Right lobe of liver (tissue), 6 donors: Measurements from ENCODE around the gene CSNK2A3. TPM values are rescaled to one million over a fixed set of nuclear protein-coding genes. Genes with fewer than 3 reads are reported as not detected.

Source experiments
- ATAC-seq, 4 donors: fragments of 200-7000 bp; cut with Tn5 transposase; one replicate each; pipeline ENCODE4 v1.9.1; 2020; ENCODE audit warnings: mild to moderate bottlenecking in 4 of 4, moderate library complexity in 4 of 4
- DNase-seq, 3 donors: peaks; one replicate each; pipeline ENCODE4 v3.0.0-alpha.2; 2020
- H3K27ac ChIP-seq, 3 donors: fragments of 200-600 bp; one replicate each; pipeline ENCODE4 v1.8.0; 2022
- H3K27me3 ChIP-seq, 2 donors: fragments of 200-600 bp; one replicate each; pipeline ENCODE4 v1.8.0; 2022
- H3K36me3 ChIP-seq, 4 donors: fragments of 200-600 bp; sonication (generic) in 1 of 4; one replicate each; pipeline versions ENCODE4 v1.5.1 to v1.8.0; 2017 to 2022; ENCODE audit warnings: control low read depth in 1 of 4
- H3K4me1 ChIP-seq, 4 donors: fragments of 200-600 bp; sonication (generic) in 1 of 4; one replicate each; pipeline versions ENCODE4 v1.5.1 to v1.8.0; 2017 to 2022; ENCODE audit warnings: control low read depth in 1 of 4
- H3K4me3 ChIP-seq, 3 donors: fragments of 200-600 bp; one replicate each; pipeline ENCODE4 v1.8.0; 2022
- H3K9me3 ChIP-seq, 4 donors: fragments of 200-600 bp; sonication (generic) in 1 of 4; one replicate each; pipeline versions ENCODE4 v1.5.1 to v1.8.0; 2017 to 2022; ENCODE audit warnings: control low read depth in 1 of 4
- POLR2A ChIP-seq: fragments of 450-650 bp; IDR thresholded peaks from one replicate; pipeline ENCODE4 v1.6.1; 2017; ENCODE audit warnings: antibody characterized with exemption, mild to moderate bottlenecking
- WGBS: methylation state at CpG from one replicate; pipeline ENCODE4 v1.1.6; 2018; ENCODE audit warnings: low coverage, low lambda C conversion rate; ENCODE audit not compliant: insufficient coverage; ENCODE audit errors: missing lambda C conversion rate; 5-methylcytosine and 5-hydroxymethylcytosine counted together
- intact Hi-C, 2 donors: fragments of 100-400 bp; cut with DNase I; formaldehyde crosslinking; loops; one replicate each; pipeline versions ENCODE4 v1.11.2 to v1.14.1; 2022
- total RNA-seq, 6 experiments: library from RNA; depleted of rRNA in 2 of 6; stranded (reverse); fragments of >200 nt in 2 of 6; fragmentation: NEBNext Ultra II Directional in 3 of 6; extraction: Animal tissue kit (Norgen Biotek cat#: 25700) in 3 of 6; gene quantifications; one replicate each; pipeline versions ENCODE4 v1.1.0 to v1.2.4, GENCODE V29; 2016 to 2023
- TF ChIP-seq, protein P1 (sequence below), 4 donors: fragments of 200-600 bp in 3 of 4; fragments of 450-650 bp in 1 of 4; IDR thresholded peaks; one replicate each; pipeline versions ENCODE4 v1.5.1 to v1.8.0; 2016 to 2022; ENCODE audit warnings: antibody characterized with exemption in 4 of 4, mild to moderate bottlenecking in 2 of 4
- donor health status: DM: no; HTN: yes; CAD: no.
- donor health status: DM: no; HTN: no; CAD: no.
- donor health status: DM: no; HTN: no; CAD: no.
- donor health status: DM: no; HTN: yes; CAD: no.
- donor health status: DM: no; HTN: yes; CAD: no.

CSNK2A3 gene
- total RNA-seq, 6 experiments from 2014 or later, result 0.29 to 1.4 (median 0.49) TPM; not detected in 1

- ATAC-seq, result peak; percentile 50 to 72 (median 56)
- WGBS, result 37% methylated on average over 2 of the region's 7 CpGs
Measured at GRCh38 chr11:11382858-11383532, 29.9 kb upstream of the CSNK2A3 start.

GRCh38 chr11:11381471-11382105 lies 28.5 kb upstream of the CSNK2A3 start:
- peaks cover 0 to 7% (median 0%) of the 10 kb centered on the region in 4 donors for H3K4me1 ChIP-seq
- no peak for ATAC-seq
- H3K4me3 ChIP-seq, result no peak overlapping the region
- TF ChIP-seq, protein P1, sequence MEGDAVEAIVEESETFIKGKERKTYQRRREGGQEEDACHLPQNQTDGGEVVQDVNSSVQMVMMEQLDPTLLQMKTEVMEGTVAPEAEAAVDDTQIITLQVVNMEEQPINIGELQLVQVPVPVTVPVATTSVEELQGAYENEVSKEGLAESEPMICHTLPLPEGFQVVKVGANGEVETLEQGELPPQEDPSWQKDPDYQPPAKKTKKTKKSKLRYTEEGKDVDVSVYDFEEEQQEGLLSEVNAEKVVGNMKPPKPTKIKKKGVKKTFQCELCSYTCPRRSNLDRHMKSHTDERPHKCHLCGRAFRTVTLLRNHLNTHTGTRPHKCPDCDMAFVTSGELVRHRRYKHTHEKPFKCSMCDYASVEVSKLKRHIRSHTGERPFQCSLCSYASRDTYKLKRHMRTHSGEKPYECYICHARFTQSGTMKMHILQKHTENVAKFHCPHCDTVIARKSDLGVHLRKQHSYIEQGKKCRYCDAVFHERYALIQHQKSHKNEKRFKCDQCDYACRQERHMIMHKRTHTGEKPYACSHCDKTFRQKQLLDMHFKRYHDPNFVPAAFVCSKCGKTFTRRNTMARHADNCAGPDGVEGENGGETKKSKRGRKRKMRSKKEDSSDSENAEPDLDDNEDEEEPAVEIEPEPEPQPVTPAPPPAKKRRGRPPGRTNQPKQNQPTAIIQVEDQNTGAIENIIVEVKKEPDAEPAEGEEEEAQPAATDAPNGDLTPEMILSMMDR (IDR thresholded peaks at IDR 0.05), result no peak
- no peak for TF ChIP-seq POLR2A
- DNase-seq, result no peak
- H3K27me3 ChIP-seq, result no peaks in the 10 kb centered on the region
- intact Hi-C loops, result no loop called here
- WGBS, result 92% methylated on average over 4 of the region's 6 CpGs
- H3K36me3 ChIP-seq, result no peaks in the 10 kb centered on the region
- no peak overlapping the region for H3K27ac ChIP-seq
- H3K9me3 ChIP-seq, result no peaks in the 10 kb centered on the region

More at GRCh38 chr11:11382858-11383532, 29.9 kb upstream of the CSNK2A3 start:
- intact Hi-C loops, result no loop called here
- Histone ChIP-seq H3K27ac (no peak overlapping the region), H3K4me3 (no peak overlapping the region), H3K9me3 (no peaks in the 10 kb centered on the region), H3K27me3 (no peaks in the 10 kb centered on the region), H3K4me1 (peaks cover 0 to 7% (median 0%) of the 10 kb centered on the region in 4 donors), H3K36me3 (no peaks in the 10 kb centered on the region)
- TF ChIP-seq, protein P1 (IDR thresholded peaks at IDR 0.05), result no peak
- TF ChIP-seq POLR2A, result no peak
- DNase-seq, result no peak

DNA sequence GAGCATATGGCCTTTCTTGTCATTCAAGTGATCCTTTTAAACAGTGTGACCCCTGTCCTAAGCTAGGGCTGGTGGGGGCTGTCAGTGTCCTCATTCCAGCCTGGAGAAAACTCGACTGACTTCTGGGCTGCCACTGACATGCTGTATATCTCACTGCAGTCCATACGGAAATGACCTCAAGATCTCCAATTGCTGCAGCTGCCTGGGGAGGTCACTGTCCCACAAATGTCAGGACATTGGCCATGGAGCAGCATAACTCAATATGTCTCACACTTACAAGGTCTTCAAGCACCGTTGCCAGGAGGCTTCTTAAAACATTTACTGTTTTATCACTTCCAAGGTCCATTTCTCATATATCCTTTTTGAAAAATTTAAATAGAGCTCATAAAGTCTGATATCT lies 27.8 kb upstream of the CSNK2A3 start:
- Histone ChIP-seq H3K36me3 (no peaks in the 10 kb centered on the region), H3K4me3 (no peak overlapping the region), H3K27ac (no peak overlapping the region), H3K27me3 (no peaks in the 10 kb centered on the region), H3K9me3 (no peaks in the 10 kb centered on the region), H3K4me1 (peaks cover 0 to 7% (median 0%) of the 10 kb centered on the region in 4 donors)
- TF ChIP-seq, protein P1 (IDR thresholded peaks at IDR 0.05), result no peak
- TF ChIP-seq POLR2A, result no peak
- intact Hi-C loops, result no loop called here
- 56% methylated on average over 3 of the region's 3 CpGs for WGBS
- DNase-seq, result no peak
- peak in 2 of 4 donors; percentile 8 to 22 for ATAC-seq

DNA sequence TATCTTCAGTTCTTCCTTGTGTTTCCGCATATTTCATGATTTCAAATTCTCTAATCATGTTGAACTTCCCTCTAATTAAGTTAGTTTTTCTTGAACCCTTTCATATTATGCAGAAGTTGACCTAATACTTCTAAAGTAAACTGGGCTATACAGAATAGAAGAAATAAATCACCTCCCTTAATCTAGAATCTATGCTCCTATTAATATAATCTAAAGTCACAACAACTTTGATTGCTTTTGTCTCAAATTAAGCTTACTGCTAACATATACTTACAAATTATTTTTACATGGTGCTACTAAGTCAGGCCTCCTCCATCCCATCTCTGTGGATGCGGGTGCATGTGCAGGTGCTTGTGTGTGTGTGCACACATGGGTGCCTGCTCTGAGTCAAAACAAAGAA lies 27.3 kb upstream of the CSNK2A3 start:
- no peak for ATAC-seq
- Histone ChIP-seq H3K9me3 (no peaks in the 10 kb centered on the region), H3K27me3 (no peaks in the 10 kb centered on the region), H3K27ac (no peak overlapping the region), H3K4me1 (peaks cover 0 to 7% (median 0%) of the 10 kb centered on the region in 4 donors), H3K4me3 (no peak overlapping the region), H3K36me3 (no peaks in the 10 kb centered on the region)
- DNase-seq, result no peak
- intact Hi-C loops, result no loop called here
- TF ChIP-seq, protein P1 (IDR thresholded peaks at IDR 0.05), result no peak
- TF ChIP-seq POLR2A, result no peak
- WGBS, result 91% methylated on average over 2 of the region's 2 CpGs
